ENCODE data around the gene C19orf33.

DNA sequence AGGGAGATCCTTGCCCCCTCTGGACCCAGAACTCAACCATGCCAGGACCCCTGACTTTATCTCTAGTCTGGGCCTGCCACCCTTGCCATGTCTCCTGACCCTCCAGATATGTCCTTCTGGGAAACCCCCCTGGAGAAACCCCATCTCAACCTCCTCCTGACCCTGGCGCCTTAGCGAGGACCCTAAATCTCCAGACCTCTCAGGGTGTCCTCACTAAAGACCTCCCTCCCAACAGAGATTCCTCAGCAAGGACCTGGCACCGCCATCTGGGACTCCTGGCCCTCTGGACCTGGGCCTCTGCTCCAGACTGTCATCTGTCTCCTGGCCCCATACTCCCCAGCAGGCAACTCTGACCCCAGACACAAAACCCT is 16.9 kb downstream of the C19orf33 start:
- TF ChIP-seq, protein P1, sequence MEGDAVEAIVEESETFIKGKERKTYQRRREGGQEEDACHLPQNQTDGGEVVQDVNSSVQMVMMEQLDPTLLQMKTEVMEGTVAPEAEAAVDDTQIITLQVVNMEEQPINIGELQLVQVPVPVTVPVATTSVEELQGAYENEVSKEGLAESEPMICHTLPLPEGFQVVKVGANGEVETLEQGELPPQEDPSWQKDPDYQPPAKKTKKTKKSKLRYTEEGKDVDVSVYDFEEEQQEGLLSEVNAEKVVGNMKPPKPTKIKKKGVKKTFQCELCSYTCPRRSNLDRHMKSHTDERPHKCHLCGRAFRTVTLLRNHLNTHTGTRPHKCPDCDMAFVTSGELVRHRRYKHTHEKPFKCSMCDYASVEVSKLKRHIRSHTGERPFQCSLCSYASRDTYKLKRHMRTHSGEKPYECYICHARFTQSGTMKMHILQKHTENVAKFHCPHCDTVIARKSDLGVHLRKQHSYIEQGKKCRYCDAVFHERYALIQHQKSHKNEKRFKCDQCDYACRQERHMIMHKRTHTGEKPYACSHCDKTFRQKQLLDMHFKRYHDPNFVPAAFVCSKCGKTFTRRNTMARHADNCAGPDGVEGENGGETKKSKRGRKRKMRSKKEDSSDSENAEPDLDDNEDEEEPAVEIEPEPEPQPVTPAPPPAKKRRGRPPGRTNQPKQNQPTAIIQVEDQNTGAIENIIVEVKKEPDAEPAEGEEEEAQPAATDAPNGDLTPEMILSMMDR (IDR thresholded peaks at IDR 0.05; ENCODE audit: low read depth, low read length): no peak
- TF ChIP-seq, protein P2, sequence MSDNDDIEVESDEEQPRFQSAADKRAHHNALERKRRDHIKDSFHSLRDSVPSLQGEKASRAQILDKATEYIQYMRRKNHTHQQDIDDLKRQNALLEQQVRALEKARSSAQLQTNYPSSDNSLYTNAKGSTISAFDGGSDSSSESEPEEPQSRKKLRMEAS (IDR thresholded peaks at IDR 0.05; ENCODE audit: low read depth, low read length): no peak
- no peak for TF ChIP-seq POLR2A (IDR thresholded peaks at IDR 0.05; ENCODE audit: extremely low read depth, insufficient read length)
- TF ChIP-seq MYC (IDR thresholded peaks at IDR 0.05; ENCODE audit: low read depth, low read length): no peak

All from NB4 (cell line).